DMS53 treated with DMSO at 0.1 percent for 48 hours (cell line): ENCODE results near the gene POLRMT.
"Not testable (repeated sequence)": the region's sequence is repeated elsewhere in the genome, so short reads cannot be mapped to it uniquely, and the experiment has no call there.

Experiments used
- DNase-seq: peaks from one replicate; lab custom pipeline; 2025; ENCODE audit not compliant: unreplicated experiment; lab: John Stamatoyannopoulos, UW

The POLRMT gene

GRCh38 chr19:633068-633785, at the start of gene POLRMT:
Gene POLRMT, minus strand, starts transcription at chr19:633537. Its CDS starts 25 bp downstream, at chr19:633512.
- DNase-seq = peak; percentile 85

- no peak for DNase-seq
These were observed 49.5 kb upstream of the POLRMT start for GRCh38 chr19:682678-683320.

GRCh38 chr19:681029-682019, 48.0 kb upstream of the POLRMT start:
- no peak for DNase-seq

GRCh38 chr19:680287-681028, 47.1 kb upstream of the POLRMT start:
- peak; percentile 65 for DNase-seq

- no peak for DNase-seq
These were observed 46.3 kb upstream of the POLRMT start for GRCh38 chr19:679418-680286.

- DNase-seq = no peak
These were observed 45.6 kb upstream of the POLRMT start for GRCh38 chr19:678791-679388.

GRCh38 chr19:677601-678436, 44.5 kb upstream of the POLRMT start:
- no peak for DNase-seq

- DNase-seq = no peak
These were observed 43.9 kb upstream of the POLRMT start for GRCh38 chr19:677201-677600.

GRCh38 chr19:676339-677105, 43.2 kb upstream of the POLRMT start, which contains the start of gene FSTL3:
Gene FSTL3, plus strand, starts transcription at chr19:676392. Its CDS starts 32 bp downstream, at chr19:676424.
- no peak for DNase-seq

GRCh38 chr19:676007-676338, 42.6 kb upstream of the POLRMT start:
- no peak for DNase-seq

GRCh38 chr19:674282-675151, 41.2 kb upstream of the POLRMT start:
- DNase-seq = no peak

GRCh38 chr19:670609-671075, 37.3 kb upstream of the POLRMT start:
- no peak for DNase-seq

GRCh38 chr19:668675-669434, 35.5 kb upstream of the POLRMT start:
- not testable (repeated sequence) for DNase-seq

- DNase-seq = not testable (repeated sequence)
These were observed 33.7 kb upstream of the POLRMT start for GRCh38 chr19:666985-667573.

- DNase-seq = peak; percentile 50
These were observed 31.6 kb upstream of the POLRMT start for GRCh38 chr19:664913-665443.
